Upper lobe of left lung (tissue), 6 donors: Measurements from ENCODE around the gene KLLN. TPM values are rescaled to one million over a fixed set of nuclear protein-coding genes. Genes with fewer than 3 reads are reported as not detected.

ENCODE experiments used
- ATAC-seq, 2 donors: fragments of 200-7000 bp; cut with Tn5 transposase; one replicate each; pipeline ENCODE4 v1.9.1; 2022; ENCODE audit warnings: mild to moderate bottlenecking in 2 of 2, moderate library complexity in 2 of 2; ENCODE audit not compliant: low FRiP score in 2 of 2
- DNase-seq, 2 donors: peaks; one replicate each; pipeline ENCODE4 v3.0.0-alpha.2; 2019 to 2020
- H3K27ac ChIP-seq, 4 donors: fragments of 200-600 bp; sonication (generic); one replicate each; pipeline ENCODE4 v1.5.1; 2016 to 2019
- H3K27me3 ChIP-seq, 4 donors: fragments of 200-600 bp; sonication (generic); one replicate each; pipeline ENCODE4 v1.5.1; 2017 to 2019
- H3K36me3 ChIP-seq, 4 donors: fragments of 200-600 bp; sonication (generic); one replicate each; pipeline ENCODE4 v1.5.1; 2016 to 2019
- H3K4me1 ChIP-seq, 4 donors: fragments of 200-600 bp; sonication (generic); one replicate each; pipeline ENCODE4 v1.5.1; 2018 to 2019
- H3K4me3 ChIP-seq, 4 donors: fragments of 200-600 bp; sonication (generic); one replicate each; pipeline ENCODE4 v1.5.1; 2017 to 2019; ENCODE audit warnings: mild to moderate bottlenecking in 2 of 4, moderate library complexity in 1 of 4
- H3K9me3 ChIP-seq, 4 donors: fragments of 200-600 bp; sonication (generic); one replicate each; pipeline ENCODE4 v1.5.1; 2018 to 2019
- CTCF ChIP-seq, 6 experiments: fragments of 450-650 bp in 4 of 6; fragments of 200-600 bp in 2 of 6; sonication (generic) in 2 of 6; IDR thresholded peaks; one replicate each; pipeline ENCODE4 v1.5.1; 2016 to 2019; ENCODE audit warnings: antibody characterized with exemption in 6 of 6
- EP300 ChIP-seq, 4 donors: sonication (generic); formaldehyde crosslinking; IDR thresholded peaks; one replicate each; pipeline ENCODE4 v1.5.1; 2017; ENCODE audit warnings: antibody characterized with exemption in 4 of 4, control low read depth in 2 of 4
- POLR2A ChIP-seq, 4 donors: fragments of 450-650 bp; IDR thresholded peaks; one replicate each; pipeline ENCODE4 v1.5.1; 2016 to 2017; ENCODE audit warnings: antibody characterized with exemption in 4 of 4, mild to moderate bottlenecking in 2 of 4
- POLR2AphosphoS5 ChIP-seq, 2 donors: sonication (generic); formaldehyde crosslinking; IDR thresholded peaks; one replicate each; pipeline ENCODE4 v1.5.1; 2017; ENCODE audit warnings: antibody characterized with exemption in 2 of 2
- WGBS, 2 donors: methylation state at CpG; one replicate each; pipeline ENCODE4 v1.1.5; 2017 to 2018; 5-methylcytosine and 5-hydroxymethylcytosine counted together
- total RNA-seq, 6 donors: library from RNA; depleted of rRNA in 4 of 6; stranded (reverse); fragments of >200 nt in 4 of 6; gene quantifications; one replicate each; pipeline versions ENCODE4 v1.1.0 to v1.2.1, GENCODE V29; 2016 to 2021
- donor health status: DM: no; HTN: no; CAD: no; lungs with moderate emphysema.
- donor health status: DM: no; HTN: yes; CAD: no; lungs with severe emphysema.

Gene KLLN
- total RNA-seq, 6 donors from 2014 or later: 0.20 to 0.54 (median 0.44) TPM; not detected in 2

DNA sequence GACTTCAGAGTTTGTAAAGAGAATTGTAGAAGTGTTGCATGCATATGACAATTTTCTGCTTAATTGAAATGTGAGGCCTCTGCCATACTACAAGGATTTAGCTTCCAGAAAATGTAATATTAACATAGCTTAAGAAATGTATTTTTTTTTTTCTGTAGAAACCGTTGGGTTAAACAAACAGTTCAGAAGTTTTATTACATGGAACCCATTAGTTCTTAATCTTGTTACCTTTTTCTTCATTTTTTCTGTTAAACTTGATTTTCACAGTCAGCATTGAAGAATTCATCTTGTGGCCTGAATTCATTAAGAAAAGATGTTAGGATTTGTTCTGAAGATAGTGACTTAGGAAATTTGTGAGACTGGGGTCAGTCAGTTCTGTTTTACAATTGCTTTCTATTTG is 4.9 kb upstream of the KLLN start:
- ATAC-seq: no peak
- Histone ChIP-seq H3K4me3 (peak overlapping the region; percentile 8 to 85 (median 72)), H3K9me3 (no peaks in the 10 kb centered on the region), H3K27ac (peak overlapping the region; percentile 53 to 100 (median 98)), H3K4me1 (peaks cover 35 to 51% (median 46%) of the 10 kb centered on the region in 4 donors), H3K36me3 (peaks cover 0 to 3% (median 0%) of the 10 kb centered on the region in 4 donors), H3K27me3 (no peaks in the 10 kb centered on the region)
- TF ChIP-seq CTCF (IDR thresholded peaks at IDR 0.05) (no peak), POLR2A (IDR thresholded peaks at IDR 0.05) (no peak), POLR2AphosphoS5 (IDR thresholded peaks at IDR 0.05) (no peak), EP300 (IDR thresholded peaks at IDR 0.05) (no peak)
- no peak for DNase-seq
- WGBS, 2 donors: 7 to 19% methylated on average over 1 of the region's 1 CpG

GRCh38 chr10:87867453-87867852 is 4.1 kb upstream of the KLLN start:
- Histone ChIP-seq H3K27me3 (no peaks in the 10 kb centered on the region), H3K36me3 (peaks cover 0 to 3% (median 0%) of the 10 kb centered on the region in 4 donors), H3K9me3 (no peaks in the 10 kb centered on the region), H3K4me1 (peaks cover 29 to 43% (median 38%) of the 10 kb centered on the region in 4 donors), H3K4me3 (peak overlapping the region in 3 of 4 donors; percentile 68 to 85 (median 76)), H3K27ac (peak overlapping the region; percentile 97 to 100 (median 98))
- TF ChIP-seq EP300 (IDR thresholded peaks at IDR 0.05) (no peak), CTCF (IDR thresholded peaks at IDR 0.05) (no peak), POLR2A (IDR thresholded peaks at IDR 0.05) (no peak), POLR2AphosphoS5 (IDR thresholded peaks at IDR 0.05) (no peak)
- DNase-seq: no peak
- ATAC-seq: no peak

DNA sequence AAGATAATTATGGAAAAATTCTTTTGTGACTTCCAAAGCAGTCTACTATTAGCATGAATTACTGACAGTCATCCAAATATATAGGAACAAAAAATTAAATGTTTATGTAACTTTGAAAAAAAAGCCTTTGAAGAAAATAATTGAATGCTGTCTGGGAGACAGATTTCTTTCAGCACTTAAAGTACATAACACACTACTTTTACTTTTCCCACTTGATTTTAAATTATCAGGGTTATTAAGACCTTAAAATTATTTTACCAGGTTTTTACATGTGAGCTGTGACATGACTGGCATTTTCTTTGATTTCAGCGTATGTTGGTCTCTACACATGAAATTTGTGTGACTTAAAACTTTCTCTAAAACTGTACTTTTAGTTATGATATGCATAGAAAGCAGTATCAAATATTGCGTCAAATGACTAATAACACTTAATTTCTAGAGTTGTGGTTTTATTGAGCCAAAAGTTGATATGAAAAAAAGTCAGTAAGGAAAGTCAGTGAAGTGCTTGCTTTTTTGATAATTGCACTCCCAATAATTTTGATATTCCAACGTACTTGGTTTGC is 3.2 kb upstream of the KLLN start:
- H3K27me3 ChIP-seq: no peaks in the 10 kb centered on the region
- ATAC-seq (no peak), DNase-seq (no peak)
- 0 to 1% methylated on average over 3 of the region's 3 CpGs for WGBS, 2 donors
- no peak for TF ChIP-seq POLR2A (IDR thresholded peaks at IDR 0.05)
- TF ChIP-seq EP300 (IDR thresholded peaks at IDR 0.05): no peak
- TF ChIP-seq CTCF (IDR thresholded peaks at IDR 0.05): no peak
- TF ChIP-seq POLR2AphosphoS5 (IDR thresholded peaks at IDR 0.05): no peak
- H3K36me3 ChIP-seq: peaks cover 0 to 1% (median 0%) of the 10 kb centered on the region in 4 donors
- peaks cover 23 to 43% (median 32%) of the 10 kb centered on the region in 4 donors for H3K4me1 ChIP-seq
- peak overlapping the region; percentile 97 to 100 (median 98) for H3K27ac ChIP-seq
- H3K9me3 ChIP-seq: no peaks in the 10 kb centered on the region
- H3K4me3 ChIP-seq: peak overlapping the region; percentile 68 to 97 (median 80)

GRCh38 chr10:87865241-87865881 is 2.0 kb upstream of the KLLN start:
- peak overlapping the region; percentile 68 to 97 (median 80) for H3K4me3 ChIP-seq
- H3K4me1 ChIP-seq: peaks cover 12 to 40% (median 31%) of the 10 kb centered on the region in 4 donors
- no peaks in the 10 kb centered on the region for H3K36me3 ChIP-seq
- no peaks in the 10 kb centered on the region for H3K27me3 ChIP-seq
- WGBS, 2 donors: 2% methylated on average over 4 of the region's 4 CpGs
- no peak for DNase-seq
- peak overlapping the region; percentile 97 to 100 (median 98) for H3K27ac ChIP-seq
- no peak for TF ChIP-seq POLR2AphosphoS5 (IDR thresholded peaks at IDR 0.05)
- TF ChIP-seq CTCF (IDR thresholded peaks at IDR 0.05): no peak
- no peak for TF ChIP-seq POLR2A (IDR thresholded peaks at IDR 0.05)
- TF ChIP-seq EP300 (IDR thresholded peaks at IDR 0.05): no peak
- ATAC-seq: no peak
- H3K9me3 ChIP-seq: no peaks in the 10 kb centered on the region
